Neural progenitor cell (in vitro differentiated cells): Measurements from ENCODE around the gene XPO4. TPM values are rescaled to one million over a fixed set of nuclear protein-coding genes. Genes with fewer than 3 reads are reported as not detected.

Experiments used
- DNase-seq: peaks from one replicate; pipeline ENCODE4 v3.0.0-alpha.2; 2016; ENCODE audit warnings: low spot score
- H2AFZ ChIP-seq: fragments of 200-600 bp; sonication (generic); replicated peaks from 2 replicates; pipeline ENCODE4 v1.6.1; 2016; ENCODE audit warnings: antibody characterized with exemption
- H3F3A ChIP-seq: fragments of 200-600 bp; sonication (generic); 2 replicates; pipeline ENCODE4 v1.6.1; 2016; ENCODE audit warnings: antibody characterized with exemption, low read depth
- H3K27ac ChIP-seq: fragments of 200-600 bp; sonication (generic); 2 replicates; pipeline ENCODE4 v1.5.1; 2016; ENCODE audit warnings: mild to moderate bottlenecking
- H3K27me3 ChIP-seq: fragments of 200-600 bp; sonication (generic); 2 replicates; pipeline ENCODE4 v1.6.1; 2016; ENCODE audit warnings: mild to moderate bottlenecking, moderate library complexity
- H3K36me3 ChIP-seq: fragments of 200-600 bp; sonication (generic); 2 replicates; pipeline ENCODE4 v1.5.1; 2016
- H3K4me1 ChIP-seq: fragments of 200-600 bp; sonication (generic); 2 replicates; pipeline ENCODE4 v1.6.1; 2016; ENCODE audit warnings: mixed run types
- H3K4me2 ChIP-seq: fragments of 200-600 bp; sonication (generic); 2 replicates; pipeline ENCODE4 v1.6.1; 2016
- H3K4me3 ChIP-seq: fragments of 200-600 bp; sonication (generic); 2 replicates; pipeline ENCODE4 v1.5.1; 2016
- H3K79me2 ChIP-seq: fragments of 200-600 bp; sonication (generic); 2 replicates; pipeline ENCODE4 v1.6.1; 2016; ENCODE audit warnings: low read depth
- H3K9ac ChIP-seq: fragments of 200-600 bp; sonication (generic); 2 replicates; pipeline ENCODE4 v1.6.1; 2016
- H3K9me3 ChIP-seq: fragments of 200-600 bp; sonication (generic); 2 replicates; pipeline ENCODE4 v1.5.1; 2016; ENCODE audit warnings: low read depth
- H4K20me1 ChIP-seq: fragments of 200-600 bp; sonication (generic); 2 replicates; pipeline ENCODE4 v1.6.1; 2016; ENCODE audit warnings: low read depth
- H3K27ac Mint-ChIP-seq: 3 replicates; pipeline ENCODE4 v1.8.0; 2021; ENCODE audit warnings: mixed read lengths
- H3K27me3 Mint-ChIP-seq: 2 replicates; pipeline ENCODE4 v1.8.0; 2022; ENCODE audit warnings: low read depth, mild to moderate bottlenecking, inconsistent platforms, moderate library complexity, mixed read lengths; ENCODE audit not compliant: insufficient read depth
- H3K36me3 Mint-ChIP-seq: 3 replicates; pipeline ENCODE4 v1.8.0; 2021; ENCODE audit warnings: mixed read lengths
- H3K4me1 Mint-ChIP-seq: 3 replicates; pipeline ENCODE4 v1.8.0; 2021; ENCODE audit warnings: mixed read lengths
- H3K4me3 Mint-ChIP-seq: 3 replicates; pipeline ENCODE4 v1.8.0; 2021; ENCODE audit warnings: mild to moderate bottlenecking, moderate library complexity, mixed read lengths
- H3K9me3 Mint-ChIP-seq: 3 replicates; pipeline ENCODE4 v1.8.0; 2020; ENCODE audit warnings: mixed read lengths
- CTCF ChIP-seq: fragments of 200-600 bp; sonication (generic); IDR thresholded peaks from 2 replicates; pipeline ENCODE4 v1.5.1; 2017; ENCODE audit warnings: antibody characterized with exemption, mild to moderate bottlenecking
- EZH2 ChIP-seq: fragments of 200-600 bp; sonication (generic); IDR thresholded peaks from 2 replicates; pipeline ENCODE4 v1.6.1; 2017; ENCODE audit warnings: antibody characterized with exemption, mild to moderate bottlenecking, moderate library complexity
- EZH2phosphoT487 ChIP-seq: fragments of 200-600 bp; sonication (generic); IDR thresholded peaks from 2 replicates; pipeline ENCODE4 v1.6.1; 2017; ENCODE audit warnings: antibody characterized with exemption
- total RNA-seq: library from RNA; depleted of rRNA; stranded (reverse); fragments of >200 nt; gene quantifications from 2 replicates; pipeline ENCODE4 v1.2.3, GENCODE V29; 2015; ENCODE audit warnings: low replicate concordance

Gene XPO4
- total RNA-seq, 1 donor from 2014 or later, result 44.9 TPM

- no peak overlapping the region for H2AFZ ChIP-seq
- peaks cover 9% of the 10 kb centered on the region for H3K36me3 Mint-ChIP-seq
- H3K4me2 ChIP-seq, result no peak overlapping the region
- TF ChIP-seq EZH2phosphoT487 (no peak), CTCF (no peak), EZH2 (no peak)
- peaks cover 9% of the 10 kb centered on the region for H3K4me1 ChIP-seq
- no peak overlapping the region for H3K9ac ChIP-seq
- H3K4me3 ChIP-seq, result no peak overlapping the region
- no peaks in the 10 kb centered on the region for H3K27me3 Mint-ChIP-seq
- H3K79me2 ChIP-seq, result peaks cover 16% of the 10 kb centered on the region
- H4K20me1 ChIP-seq, result no peaks in the 10 kb centered on the region
- peaks cover 6% of the 10 kb centered on the region for H3K9me3 Mint-ChIP-seq
- no peak overlapping the region for H3K27ac ChIP-seq
- H3K27ac Mint-ChIP-seq, result no peak overlapping the region
- no peak overlapping the region for H3K4me3 Mint-ChIP-seq
- H3F3A ChIP-seq, result peaks cover 25% of the 10 kb centered on the region
- DNase-seq, result no peak
- peaks cover 3% of the 10 kb centered on the region for H3K36me3 ChIP-seq
- peaks cover 11% of the 10 kb centered on the region for H3K4me1 Mint-ChIP-seq
- H3K27me3 ChIP-seq, result no peaks in the 10 kb centered on the region
- no peaks in the 10 kb centered on the region for H3K9me3 ChIP-seq
Measured at GRCh38 chr13:20775961-20776360, 126.6 kb downstream of the XPO4 start.

GRCh38 chr13:20774746-20775145 lies 127.8 kb downstream of the XPO4 start:
- H3K27me3 ChIP-seq, result no peaks in the 10 kb centered on the region
- Mint-ChIP-seq H3K9me3 (peaks cover 16% of the 10 kb centered on the region), H3K36me3 (peaks cover 19% of the 10 kb centered on the region), H3K27ac (no peak overlapping the region), H3K4me1 (peaks cover 11% of the 10 kb centered on the region), H3K4me3 (no peak overlapping the region), H3K27me3 (no peaks in the 10 kb centered on the region)
- no peak overlapping the region for H3K27ac ChIP-seq
- peaks cover 8% of the 10 kb centered on the region for H3K9me3 ChIP-seq
- no peak overlapping the region for H3K9ac ChIP-seq
- H4K20me1 ChIP-seq, result no peaks in the 10 kb centered on the region
- no peak overlapping the region for H3K4me3 ChIP-seq
- H3K36me3 ChIP-seq, result peaks cover 10% of the 10 kb centered on the region
- peaks cover 25% of the 10 kb centered on the region for H3F3A ChIP-seq
- H2AFZ ChIP-seq, result no peak overlapping the region
- peaks cover 9% of the 10 kb centered on the region for H3K4me1 ChIP-seq
- DNase-seq, result no peak
- peaks cover 16% of the 10 kb centered on the region for H3K79me2 ChIP-seq
- H3K4me2 ChIP-seq, result no peak overlapping the region
- TF ChIP-seq EZH2phosphoT487 (no peak), CTCF (no peak)

- peak within 1 kb of the TSS; percentile 82 for H3K4me2 ChIP-seq
- peak within 1 kb of the TSS; percentile 53 for H3K4me3 ChIP-seq
- H3K36me3 ChIP-seq, result peaks cover 10% of the 10 kb centered on the region
- peak within 1 kb of the TSS; percentile 78 for H2AFZ ChIP-seq
- peaks cover 30% of the 10 kb centered on the region for H3K36me3 Mint-ChIP-seq
- H3K9me3 ChIP-seq, result peaks cover 12% of the 10 kb centered on the region
- H3K4me3 Mint-ChIP-seq, result peak within 1 kb of the TSS; percentile 94
- peak; percentile 97 for DNase-seq
- H4K20me1 ChIP-seq, result no peaks in the 10 kb centered on the region
- H3K9me3 Mint-ChIP-seq, result peaks cover 27% of the 10 kb centered on the region
- H3K27me3 Mint-ChIP-seq, result no peaks in the 10 kb centered on the region
- H3K4me1 ChIP-seq, result peaks cover 9% of the 10 kb centered on the region
- TF ChIP-seq EZH2phosphoT487, result no peak
- no peak for TF ChIP-seq CTCF
- no peak for TF ChIP-seq EZH2
- peaks cover 25% of the 10 kb centered on the region for H3F3A ChIP-seq
- H3K27ac ChIP-seq, result no peak within 1 kb of the TSS
- H3K27me3 ChIP-seq, result no peaks in the 10 kb centered on the region
- H3K4me1 Mint-ChIP-seq, result peaks cover 11% of the 10 kb centered on the region
- peaks cover 16% of the 10 kb centered on the region for H3K79me2 ChIP-seq
- H3K27ac Mint-ChIP-seq, result peak within 1 kb of the TSS; percentile 100
- peak within 1 kb of the TSS; percentile 35 for H3K9ac ChIP-seq
Measured at GRCh38 chr13:20773194-20774080, 129.1 kb downstream of the XPO4 start, which contains the start of gene EEF1AKMT1. Gene EEF1AKMT1, minus strand, starts transcription at chr13:20773961. Its CDS starts 16,363 bp downstream, at chr13:20757598.
